ENCODE data around the gene CCNG2.

- no peak for TF ChIP-seq CTCF (IDR thresholded peaks at IDR 0.05)
- no peak for TF ChIP-seq EP300 (IDR thresholded peaks at IDR 0.05)
Observed at GRCh38 chr4:77153006-77153405, 4.0 kb upstream of the CCNG2 start.
